K562 (cell line): ENCODE results near the gene PRSS23. TPM values are rescaled to one million over a fixed set of nuclear protein-coding genes. Genes with fewer than 3 reads are reported as not detected.
A peak's percentile ranks its signal among the peaks of the same experiment; 100 is the strongest.

Experiments used
- ATAC-seq: fragments of 200-7000 bp; cut with Tn5 transposase; 3 replicates; pipeline ENCODE4 v1.9.1; 2020; ENCODE audit warnings: moderate library complexity
- BruUV-seq: library from RNA; stranded (reverse); fragments of 400-500 nt; replicated peaks from 2 replicates; lab custom pipeline; 2021; lab: Mats Ljungman, UMichigan
- CTCF ChIA-PET: fragments of 300-600 bp; formaldehyde crosslinking; extraction: SDS; loops from one replicate; lab custom pipeline; 2021; ENCODE audit warnings: low intra/inter-chr PET ratio; lab: Yijun Ruan, JAX
- POLR2A ChIA-PET: fragments of 300-600, 350-650 bp; sonication (Branson Sonifier 250); formaldehyde crosslinking; extraction: SDS; loops from one replicate; lab custom pipeline; 2021; ENCODE audit warnings: antibody characterized with exemption, inconsistent platforms; lab: Yijun Ruan, JAX
- DNase-seq, 4 experiments: peaks; one replicate each; pipeline versions ENCODE4 v3.0.0 to v3.0.0-alpha.2; 2011 to 2018; ENCODE audit warnings: low spot score in 3 of 4, mixed read lengths in 3 of 4; ENCODE audit errors: extremely low read depth in 1 of 4
- FAIRE-seq: peaks from 2 replicates; lab custom pipeline; 2011; peaks lifted over from hg19 to GRCh38; lab: Jason Lieb, UNC
- H2AFZ ChIP-seq: 2 replicates; pipeline ENCODE4 v1.6.0; 2011; ENCODE audit warnings: low read depth, low read length, control low read depth, inconsistent platforms
- H3K27ac ChIP-seq: fragments of 200-600 bp; 3 replicates; pipeline ENCODE4 v1.8.0; 2011; ENCODE audit warnings: low read depth, mild to moderate bottlenecking, control low read depth, inconsistent platforms, low read length, moderate library complexity, mixed read lengths; ENCODE audit errors: extremely low read depth
- H3K27me3 ChIP-seq, 2 experiments: fragments of 300-600 bp in 1 of 2; 2 replicates in 1 of 2; 3 replicates in 1 of 2; pipeline versions ENCODE4 v1.6.0 to v1.8.0; 2011; ENCODE audit warnings: inconsistent platforms in 2 of 2, low read length in 2 of 2, mild to moderate bottlenecking in 1 of 2, mixed read lengths in 1 of 2, moderate library complexity in 1 of 2; ENCODE audit not compliant: control insufficient read depth in 2 of 2, insufficient read depth in 2 of 2
- H3K36me3 ChIP-seq: fragments of 300-600 bp; 3 replicates; pipeline ENCODE4 v1.8.0; 2011; ENCODE audit warnings: mild to moderate bottlenecking, low read length, inconsistent platforms; ENCODE audit not compliant: control insufficient read depth, insufficient read depth
- H3K4me1 ChIP-seq, 2 experiments: fragments of 200-600 bp in 1 of 2; replicated peaks in 1 of 2; 2 replicates in 1 of 2; 3 replicates in 1 of 2; pipeline versions ENCODE4 v1.5.1 to v1.8.0; 2011; ENCODE audit warnings: inconsistent platforms in 2 of 2, low read length in 2 of 2, mild to moderate bottlenecking in 1 of 2, mixed read lengths in 1 of 2, moderate library complexity in 1 of 2; ENCODE audit not compliant: control insufficient read depth in 2 of 2, insufficient read depth in 2 of 2
- H3K4me2 ChIP-seq: 2 replicates; pipeline ENCODE4 v1.6.1; 2011; ENCODE audit warnings: low read length, control low read depth, inconsistent platforms, mixed read lengths; ENCODE audit not compliant: insufficient read depth
- H3K4me3 ChIP-seq: fragments of 200-600 bp; sonication (generic), shearing (Covaris generic); 2 replicates; pipeline ENCODE4 v1.5.1; 2016; ENCODE audit warnings: control low read depth, inconsistent platforms
- H3K79me2 ChIP-seq: fragments of 200-600 bp; 3 replicates; pipeline ENCODE4 v1.8.0; 2011; ENCODE audit warnings: low read length, inconsistent platforms; ENCODE audit not compliant: control insufficient read depth, insufficient read depth
- H3K9ac ChIP-seq, 2 experiments: 2 replicates each; pipeline versions ENCODE4 v1.6.0 to v1.6.1; 2011; ENCODE audit warnings: low read depth in 2 of 2, low read length in 2 of 2, control low read depth in 1 of 2, inconsistent platforms in 1 of 2, mild to moderate bottlenecking in 1 of 2, mixed read lengths in 1 of 2; ENCODE audit not compliant: insufficient read depth in 1 of 2
- H3K9me1 ChIP-seq: one replicate; pipeline ENCODE4 v1.6.0; 2011; ENCODE audit warnings: inconsistent platforms, mild to moderate bottlenecking, low read length, moderate library complexity; ENCODE audit not compliant: control insufficient read depth, insufficient read depth
- H3K9me3 ChIP-seq: replicated peaks from 2 replicates; pipeline ENCODE4 v1.5.1; 2011; ENCODE audit warnings: low read depth, low read length, inconsistent platforms; ENCODE audit not compliant: control insufficient read depth, insufficient read depth
- H4K20me1 ChIP-seq: replicated peaks from 2 replicates; pipeline ENCODE4 v1.6.1; 2011; ENCODE audit warnings: low read length, inconsistent platforms, mixed read lengths; ENCODE audit not compliant: control insufficient read depth, insufficient read depth
- AFF1 ChIP-seq, 2 experiments: fragments of 450-650 bp; IDR thresholded peaks; 2 replicates each; pipeline ENCODE4 v1.6.1; 2018; ENCODE audit warnings: mild to moderate bottlenecking in 2 of 2, low read depth in 1 of 2; ENCODE audit not compliant: partially characterized antibody in 2 of 2
- ATF3 ChIP-seq, 2 experiments: fragments of 450-650 bp in 1 of 2; sonication (generic) in 1 of 2; formaldehyde crosslinking in 1 of 2; IDR thresholded peaks in 1 of 2; conservative IDR thresholded peaks in 1 of 2; 2 replicates each; pipeline versions ENCODE4 v1.6.1 to v1.8.1; 2016 to 2023; ENCODE audit warnings: mild to moderate bottlenecking in 2 of 2, moderate library complexity in 2 of 2, inconsistent platforms in 1 of 2, missing genetic modification reagents in 1 of 2
- EP300 ChIP-seq: IDR thresholded peaks from 2 replicates; pipeline ENCODE4 v1.6.1; 2012; ENCODE audit warnings: low read length, improper control_type of control experiment
- ESRRB ChIP-seq: fragments of 250-450 bp; sonication (Bioruptor Pico); IDR thresholded peaks from 2 replicates; pipeline ENCODE4 v1.5.0; 2020; ENCODE audit warnings: mild to moderate bottlenecking, moderate library complexity, borderline replicate concordance
- HDAC8 ChIP-seq: fragments of 450-650 bp; IDR thresholded peaks from 2 replicates; pipeline ENCODE4 v1.6.1; 2016; ENCODE audit warnings: mild to moderate bottlenecking, missing genetic modification characterization, moderate library complexity, missing compliant biosample characterization
- NCOA1 ChIP-seq: fragments of 450-650 bp; IDR thresholded peaks from 2 replicates; pipeline ENCODE4 v1.6.1; 2016; ENCODE audit warnings: low read depth
- NFE2L1 ChIP-seq: fragments of 450-650 bp; IDR thresholded peaks from 2 replicates; pipeline ENCODE4 v1.6.1; 2016; ENCODE audit warnings: missing genetic modification characterization, low read depth, mild to moderate bottlenecking, missing compliant biosample characterization, moderate library complexity, borderline replicate concordance
- ZNF175 ChIP-seq: fragments of 200-800 bp; sonication (Bioruptor generic); IDR thresholded peaks from 2 replicates; pipeline ENCODE4 v1.6.1; 2016; ENCODE audit warnings: low read depth, mild to moderate bottlenecking, missing genetic modification characterization, missing compliant biosample characterization
- ZNF589 ChIP-seq: fragments of 200-800 bp; sonication (Bioruptor generic); IDR thresholded peaks from 2 replicates; pipeline ENCODE4 v1.6.1; 2016; ENCODE audit warnings: low read depth, missing genetic modification characterization, missing compliant biosample characterization
- ZNF830 ChIP-seq: fragments of 250-450 bp; sonication (Bioruptor Pico); IDR thresholded peaks from 2 replicates; pipeline ENCODE4 v1.5.0; 2021; ENCODE audit warnings: mild to moderate bottlenecking
- WGBS: fragments of 100-300 bp; shearing (Covaris generic); methylation state at CpG from one replicate; pipeline ENCODE4 v1.1.6; 2016; ENCODE audit warnings: low coverage, mixed read lengths; ENCODE audit not compliant: insufficient coverage; ENCODE audit errors: missing lambda C conversion rate; 5-methylcytosine and 5-hydroxymethylcytosine counted together
- in situ Hi-C: fragments of 300-500 bp; cut with MboI; formaldehyde crosslinking; loops from 4 replicates; pipeline ENCODE4 v1.15.0; 2018; ENCODE audit warnings: inconsistent platforms, mixed read lengths
- intact Hi-C: fragments of 100-400 bp; cut with micrococcal nuclease; formaldehyde crosslinking; loops from 2 replicates; pipeline ENCODE4 v1.14.2; 2022
- polyA plus RNA-seq, 8 experiments: library from polyadenylated mRNA; depleted of rRNA in 4 of 8; stranded (reverse) in 5 of 8; unstranded in 3 of 8; fragments of >200 nt; fragmentation: Nextera tagmentation in 2 of 8; fragmentation: Illumina TruSeq in 1 of 8; extraction: Ambion mirVana in 2 of 8; extraction: Trizol in 1 of 8; gene quantifications; 2 replicates each; pipeline versions ENCODE4 v1.2.1 to v1.2.3, GENCODE V29; 2011 to 2014; ENCODE audit warnings: inconsistent platforms in 1 of 8, missing spikeins in 1 of 8
- total RNA-seq, 7 experiments: library from RNA; depleted of rRNA in 6 of 7; stranded (reverse); fragments of >200 nt in 6 of 7; fragmentation: Illumina TruSeq in 2 of 7; extraction: Trizol in 2 of 7; gene quantifications; 2 replicates each; pipeline versions ENCODE4 v1.2.1 to v1.2.3, GENCODE V29; 2011 to 2021; ENCODE audit warnings: low replicate concordance in 1 of 7
- TF ChIP-seq, protein P1 (sequence below): fragments of 250-450 bp; sonication (Bioruptor Pico); IDR thresholded peaks from 2 replicates; pipeline ENCODE4 v1.5.0; 2021
- TF ChIP-seq, protein P2 (sequence below): fragments of 450-650 bp; formaldehyde crosslinking; IDR thresholded peaks from 2 replicates; pipeline ENCODE4 v1.4.0; 2022; ENCODE audit warnings: mild to moderate bottlenecking, moderate library complexity

PRSS23 gene
- total and polyA plus RNA-seq, 9 of the 15 experiments (the other 6 are each of a cell fraction or from before 2014, with no cell fraction given), result 0.04 to 0.51 (median 0.11) TPM; not detected in 2

DNA sequence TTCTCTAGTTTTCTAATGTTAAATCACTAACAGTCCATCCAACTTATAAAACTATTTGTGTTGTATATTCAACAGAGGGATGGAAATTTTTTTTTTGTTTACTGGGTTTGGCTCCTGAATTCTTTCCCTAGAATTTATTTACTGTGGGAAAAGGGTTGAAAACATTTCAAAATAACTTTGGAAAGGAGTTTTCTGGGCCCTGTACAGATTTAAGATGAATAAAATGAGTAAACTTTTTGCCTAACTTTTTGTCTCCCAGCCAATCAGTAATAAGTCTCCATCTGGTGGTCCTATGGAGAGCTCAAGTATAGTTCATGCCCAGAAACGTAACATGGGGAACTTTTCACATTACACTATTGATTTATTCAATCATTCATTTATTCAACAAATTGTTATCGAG, 16.7 kb upstream of the PRSS23 start (continued):
- TF ChIP-seq AFF1 (IDR thresholded peaks at IDR 0.05; ENCODE audit: low read depth in 1 of 2, partially characterized antibody in 2 of 2), result no peak
- TF ChIP-seq NCOA1, result no peak
- TF ChIP-seq, protein P1, sequence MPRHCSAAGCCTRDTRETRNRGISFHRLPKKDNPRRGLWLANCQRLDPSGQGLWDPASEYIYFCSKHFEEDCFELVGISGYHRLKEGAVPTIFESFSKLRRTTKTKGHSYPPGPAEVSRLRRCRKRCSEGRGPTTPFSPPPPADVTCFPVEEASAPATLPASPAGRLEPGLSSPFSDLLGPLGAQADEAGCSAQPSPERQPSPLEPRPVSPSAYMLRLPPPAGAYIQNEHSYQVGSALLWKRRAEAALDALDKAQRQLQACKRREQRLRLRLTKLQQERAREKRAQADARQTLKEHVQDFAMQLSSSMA (CRISPR knock-in tag), result no peak

GRCh38 chr11:86784241-86784681, 16.1 kb upstream of the PRSS23 start:
- no peaks in the 10 kb centered on the region for H4K20me1 ChIP-seq
- H3K9me3 ChIP-seq, result no peaks in the 10 kb centered on the region
- H3K36me3 ChIP-seq, result no peaks in the 10 kb centered on the region
- no peak overlapping the region for H3K4me2 ChIP-seq
- peaks cover 11 to 19% of the 10 kb centered on the region in 2 experiments; a peak in 4 of 5 replicates for H3K27me3 ChIP-seq
- in situ Hi-C loops (no loop called here), intact Hi-C loops (no loop called here)
- ChIA-PET CTCF (no interaction called here), POLR2A (interaction anchor here (0.6 to 1.1 kb wide), 3 partner anchors 35 to 496 kb away, joined by 3 read pairs; no protein-coding TSS in a partner anchor)
- H3K4me3 ChIP-seq, result no peak overlapping the region
- H3K9me1 ChIP-seq, result no peaks in the 10 kb centered on the region
- 0 out of 3 replicates have a peak, but pooled peaks have one; percentile 34 for ATAC-seq
- no peaks in the 10 kb centered on the region; a peak in 1 of 5 replicates for H3K4me1 ChIP-seq
- H3K79me2 ChIP-seq, result no peaks in the 10 kb centered on the region
- DNase-seq, result no peak
- no peak overlapping the region for H2AFZ ChIP-seq
- no peak overlapping the region for H3K9ac ChIP-seq
- WGBS, result 4% methylated on average over 2 of the region's 2 CpGs
- no TSS peak for BruUV-seq
- no peak for FAIRE-seq
- no peak overlapping the region for H3K27ac ChIP-seq
- TF ChIP-seq ZNF589 (CRISPR knock-in tag) (0 out of 2 replicates have a peak, but pooled peaks have one; percentile 69), HDAC8 (tag) (no peak), ESRRB (no peak), NFE2L1 (tag) (no peak), ZNF830 (CRISPR knock-in tag) (no peak), EP300 (peak; percentile 15; the same call in 1 of the 2 replicates), ZNF175 (CRISPR knock-in tag) (peak; percentile 83), ATF3 (IDR thresholded peaks at IDR 0.05) (peak; percentile 65; the same call in 1 of the 2 replicates), ATF3 (CRISPR knock-in tag; conservative IDR thresholded peaks at IDR 0.05) (no peak)
- TF ChIP-seq, protein P2, sequence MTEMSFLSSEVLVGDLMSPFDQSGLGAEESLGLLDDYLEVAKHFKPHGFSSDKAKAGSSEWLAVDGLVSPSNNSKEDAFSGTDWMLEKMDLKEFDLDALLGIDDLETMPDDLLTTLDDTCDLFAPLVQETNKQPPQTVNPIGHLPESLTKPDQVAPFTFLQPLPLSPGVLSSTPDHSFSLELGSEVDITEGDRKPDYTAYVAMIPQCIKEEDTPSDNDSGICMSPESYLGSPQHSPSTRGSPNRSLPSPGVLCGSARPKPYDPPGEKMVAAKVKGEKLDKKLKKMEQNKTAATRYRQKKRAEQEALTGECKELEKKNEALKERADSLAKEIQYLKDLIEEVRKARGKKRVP (CRISPR knock-in tag), result peak; percentile 86
